ENCODE measurements around the gene PFDN1.

The PFDN1 gene

DNA sequence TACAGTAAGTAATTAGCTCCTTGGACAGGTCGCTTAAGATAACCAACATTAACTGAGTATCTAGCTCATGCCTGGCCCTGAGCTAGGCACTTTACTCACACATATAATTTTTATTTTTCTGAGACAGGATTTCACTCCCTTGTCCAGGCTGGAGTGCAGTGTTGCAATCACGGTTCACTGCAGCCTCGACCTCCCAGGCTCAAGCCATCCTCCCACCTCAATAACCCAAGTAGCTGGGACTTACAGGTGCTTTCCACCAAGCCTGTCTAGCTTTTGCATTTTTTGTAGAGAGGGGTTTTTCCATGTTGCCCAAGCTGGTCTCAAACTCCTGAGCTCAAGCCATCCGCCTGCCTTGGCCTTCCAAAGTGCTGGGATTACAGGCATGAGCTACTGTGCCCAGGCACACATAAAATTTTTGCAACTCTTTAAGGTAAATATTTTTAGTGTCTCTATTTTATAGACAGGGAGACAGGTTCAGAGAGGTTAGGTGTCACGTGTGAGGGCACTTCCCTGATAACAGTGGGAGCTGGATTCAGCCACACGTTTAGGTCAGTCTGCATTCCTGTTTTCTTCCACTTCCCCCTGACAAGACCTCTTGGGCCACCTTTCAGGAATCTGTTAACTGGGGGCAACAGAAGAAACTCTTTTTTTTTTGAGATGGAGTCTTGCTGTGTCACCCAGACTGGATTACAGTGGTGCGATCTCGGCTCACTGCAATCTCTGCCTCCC, 25.3 kb upstream of the PFDN1 start:
- DNase-seq = no peak

- no peak for DNase-seq
Observed at GRCh38 chr5:140327589-140327988, 24.7 kb upstream of the PFDN1 start.

- DNase-seq = no peak
Observed at GRCh38 chr5:140325486-140325885, 22.6 kb upstream of the PFDN1 start.

GRCh38 chr5:140324617-140325241, 21.8 kb upstream of the PFDN1 start:
- no peak for DNase-seq

GRCh38 chr5:140324041-140324600, 21.2 kb upstream of the PFDN1 start:
- DNase-seq = no peak

GRCh38 chr5:140322751-140323731, 20.1 kb upstream of the PFDN1 start:
- DNase-seq = peak in 1 of 2 experiments; percentile 18

DNA sequence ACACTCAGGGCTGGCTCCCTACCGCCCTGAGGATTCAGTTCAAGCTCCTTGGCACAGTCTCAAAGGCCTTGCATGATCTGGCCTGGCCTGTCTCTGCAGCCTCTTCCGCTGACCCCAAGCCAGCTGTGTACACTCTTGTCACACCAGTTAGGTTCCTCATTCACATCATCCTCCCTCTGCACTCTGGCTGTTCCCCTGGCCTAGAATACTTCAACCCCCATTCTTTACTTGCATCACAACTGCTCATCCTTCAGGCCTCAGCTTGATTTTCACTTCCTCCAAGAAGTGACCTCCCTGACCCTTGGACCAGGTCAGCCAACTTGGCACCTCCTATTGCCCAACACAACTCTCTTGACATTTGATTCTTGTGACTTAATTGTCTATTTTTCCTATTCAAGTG, 18.9 kb upstream of the PFDN1 start:
- no peak for DNase-seq

DNA sequence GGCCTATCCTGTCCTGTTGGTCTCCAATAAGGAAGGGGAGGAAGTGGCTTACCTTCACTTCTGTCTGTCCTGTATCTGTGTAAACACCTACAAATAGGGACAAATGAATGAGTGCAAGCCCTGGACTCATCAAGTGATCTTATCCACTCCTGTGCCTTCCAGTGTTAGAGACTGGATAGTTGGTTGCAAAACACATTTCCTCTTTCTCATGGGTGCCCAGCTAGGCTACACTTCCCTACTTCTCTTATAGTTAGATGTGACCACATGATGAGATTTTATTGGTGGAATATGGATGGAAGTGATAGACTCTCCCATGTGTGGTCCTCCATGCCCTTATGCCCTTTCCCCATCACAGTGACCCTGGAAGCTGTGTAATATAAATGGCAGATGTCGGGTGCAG, 16.9 kb upstream of the PFDN1 start:
- DNase-seq = no peak

- no peak for DNase-seq
Observed at GRCh38 chr5:140318792-140319191, 15.9 kb upstream of the PFDN1 start.

GRCh38 chr5:140317859-140318258, 15.0 kb upstream of the PFDN1 start:
- DNase-seq = no peak

DNA sequence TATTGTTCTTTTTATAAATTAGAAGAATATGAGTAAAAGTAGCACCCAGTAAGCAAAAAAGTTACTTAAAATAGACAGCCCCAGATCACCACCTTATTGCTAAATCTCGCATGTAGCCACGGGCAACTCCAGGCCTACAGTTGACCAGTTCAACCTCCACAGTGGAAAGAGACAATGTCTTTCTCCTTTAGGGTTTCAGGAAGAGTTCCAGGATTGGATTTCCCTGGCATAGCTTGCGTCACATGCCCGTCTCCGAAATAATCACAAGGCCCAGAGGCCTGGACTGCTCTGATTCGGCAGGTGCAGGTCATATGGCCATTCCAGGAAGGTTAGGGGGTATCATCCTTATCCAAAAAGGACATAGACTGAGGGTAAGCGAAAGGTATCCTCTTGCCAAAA, 9.9 kb upstream of the PFDN1 start:
- DNase-seq = no peak

DNA sequence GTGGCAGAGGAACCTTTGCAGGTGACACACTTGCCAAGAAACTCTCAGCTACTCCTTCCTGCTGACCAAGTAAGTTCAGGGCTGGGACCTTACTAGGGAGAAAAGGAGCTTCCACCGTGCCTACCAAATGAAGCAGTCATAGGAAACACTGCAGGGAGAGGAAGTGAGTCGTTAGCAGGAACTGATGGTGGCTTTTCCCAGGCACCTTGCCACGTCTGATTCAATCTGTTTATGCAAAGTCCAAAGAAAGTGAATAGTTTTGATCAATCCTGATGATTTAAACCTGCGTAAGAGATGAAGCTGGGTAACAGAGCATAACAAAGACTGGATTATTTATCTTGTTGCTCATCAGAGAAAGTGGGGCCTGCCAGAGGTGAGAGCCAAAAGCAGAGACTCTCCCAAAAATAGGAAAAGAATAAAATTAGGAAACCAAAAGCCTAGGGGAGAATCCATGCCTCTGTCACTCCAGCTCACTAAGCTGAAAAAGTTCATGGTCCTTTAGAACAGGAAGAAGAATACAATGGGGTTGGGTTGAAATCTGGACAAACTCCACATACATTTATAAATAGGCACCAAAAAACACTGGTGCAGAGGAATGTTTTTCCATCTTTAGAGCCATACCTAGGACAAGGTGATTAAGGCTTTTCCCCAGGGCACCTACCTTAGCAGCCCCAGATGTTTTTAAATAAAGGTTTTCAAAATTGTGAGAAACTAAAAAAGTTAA, 9.3 kb upstream of the PFDN1 start:
- DNase-seq = no peak

GRCh38 chr5:140311011-140311467, 8.1 kb upstream of the PFDN1 start:
- no peak for DNase-seq

- no peak for DNase-seq
Observed at GRCh38 chr5:140310434-140310833, 7.5 kb upstream of the PFDN1 start.

GRCh38 chr5:140309706-140310249, 6.9 kb upstream of the PFDN1 start:
- no peak for DNase-seq

DNA sequence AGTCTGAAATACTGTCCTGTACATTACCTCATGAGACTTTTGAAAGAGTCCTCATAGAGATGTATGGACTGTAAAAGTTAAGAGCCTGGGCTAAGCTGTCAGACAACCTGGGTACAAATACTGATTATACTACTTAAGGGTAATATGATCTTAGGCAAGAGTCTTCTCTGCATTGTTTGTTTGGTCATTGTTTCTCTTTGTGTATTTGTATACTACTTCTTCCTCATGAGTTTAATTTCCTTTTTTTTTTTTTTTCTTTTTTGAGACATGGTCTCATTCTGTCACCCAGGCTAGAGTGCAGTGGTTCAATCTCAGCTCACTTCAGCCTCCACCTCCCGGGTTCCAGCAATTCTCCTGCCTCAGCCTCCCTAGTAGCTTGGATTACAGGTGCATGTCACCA, 2.6 kb upstream of the PFDN1 start:
- DNase-seq = no peak

DNA sequence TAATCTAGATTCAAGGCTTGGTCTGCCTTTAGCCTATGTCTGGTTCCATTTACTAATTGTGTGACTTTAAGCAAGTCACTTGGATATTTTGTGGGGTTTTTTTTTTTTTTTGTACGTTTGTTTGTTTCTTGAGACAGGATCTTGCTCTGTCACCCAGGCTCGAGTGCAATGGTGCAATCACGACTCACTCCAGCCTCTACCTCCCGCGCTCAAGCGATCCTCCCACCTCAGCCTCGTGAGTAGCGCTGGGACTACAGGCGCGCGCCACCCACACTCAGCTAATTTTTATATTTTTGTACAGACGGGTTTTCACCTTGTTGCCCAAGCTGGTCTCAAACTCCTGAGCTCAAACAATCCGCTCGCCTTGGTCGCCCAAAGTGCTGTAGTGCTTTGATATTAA, 1.1 kb upstream of the PFDN1 start:
- no peak for DNase-seq

DNA sequence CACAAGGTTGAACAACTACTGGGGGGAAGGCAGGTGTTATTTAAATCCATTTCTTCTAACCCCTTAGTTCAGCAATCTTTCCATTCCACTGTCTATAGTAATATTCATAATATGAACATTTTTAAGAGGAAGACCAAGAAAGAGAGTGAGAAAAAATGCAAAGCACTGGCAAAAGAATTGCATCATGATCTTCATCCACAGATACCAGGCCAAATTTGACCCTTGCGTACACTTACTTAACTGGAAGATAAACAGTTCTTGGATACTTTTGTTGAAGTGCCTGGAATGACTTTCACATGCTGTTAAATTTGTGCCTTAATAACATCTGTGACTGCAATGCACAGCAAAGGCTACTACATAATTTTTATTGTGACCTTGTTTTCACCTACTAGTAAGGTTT, 1.8 kb downstream of the PFDN1 start:
- DNase-seq = no peak

- DNase-seq = no peak
Observed at GRCh38 chr5:140299056-140299455, 3.8 kb downstream of the PFDN1 start.

DNA sequence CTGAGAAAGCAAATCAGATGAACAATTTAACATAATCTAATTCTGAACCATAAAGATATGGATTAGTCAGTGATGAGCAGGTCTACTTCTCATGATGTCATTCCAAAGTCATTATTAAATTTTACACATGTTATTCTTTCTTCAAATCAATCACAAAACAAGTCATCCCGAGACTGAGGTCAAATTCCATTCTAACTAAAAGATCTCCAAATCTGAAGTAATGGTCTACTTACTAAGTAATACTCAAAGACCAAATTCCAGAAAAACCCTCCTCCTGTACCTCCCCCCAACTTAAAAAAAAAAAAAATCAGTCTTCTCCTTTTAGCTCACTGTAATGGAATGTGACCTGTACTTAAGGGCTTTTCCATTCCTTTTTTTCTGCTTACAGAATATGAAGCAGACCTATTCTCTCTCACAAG, 4.7 kb downstream of the PFDN1 start:
- DNase-seq = no peak

DNA sequence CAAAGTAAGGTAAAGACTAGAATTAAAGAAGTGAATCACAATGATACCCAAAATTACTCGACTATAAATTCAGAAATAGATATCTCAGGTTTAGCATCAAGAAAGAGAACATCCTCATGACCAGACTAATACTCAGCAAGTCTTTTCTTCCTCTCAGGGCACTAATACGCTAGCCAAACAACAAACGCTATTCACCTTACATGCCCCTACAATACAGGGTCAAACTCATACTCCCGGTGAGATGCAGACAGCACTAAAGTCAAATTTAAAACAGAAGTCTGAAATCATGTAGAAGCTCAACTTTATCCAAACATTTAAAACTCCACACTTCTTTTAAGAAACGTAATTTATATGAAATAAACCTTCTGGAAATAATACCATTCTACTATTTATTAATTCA, 5.6 kb downstream of the PFDN1 start:
- DNase-seq = no peak

GRCh38 chr5:140296289-140296688, 6.6 kb downstream of the PFDN1 start:
- DNase-seq = no peak

Data from NCI-H446 (cell line).